ENCODE results near the gene BACH2. TPM values are rescaled to one million over a fixed set of nuclear protein-coding genes. Genes with fewer than 3 reads are reported as not detected.
A peak's percentile ranks its signal among the peaks of the same experiment; 100 is the strongest.

The BACH2 gene
- total and polyA plus RNA-seq, 7 donors, result under 0.01 to 5.6 (median 1.4) TPM

- Histone ChIP-seq H3K9me3 (no peaks in the 10 kb centered on the region), H3K27me3 (no peaks in the 10 kb centered on the region), H3K27ac (no peak overlapping the region), H3K4me3 (no peak overlapping the region), H3K36me3 (peaks cover 0 to 6% (median 0%) of the 10 kb centered on the region in 4 donors), H3K4me1 (no peaks in the 10 kb centered on the region)
- DNase-seq, result no peak
- TF ChIP-seq EP300 (IDR thresholded peaks at IDR 0.05), result no peak
- no peak for TF ChIP-seq POLR2AphosphoS5 (IDR thresholded peaks at IDR 0.05)
- no peak for TF ChIP-seq CTCF (IDR thresholded peaks at IDR 0.05)
- no peak for TF ChIP-seq POLR2A (IDR thresholded peaks at IDR 0.05)
- WGBS, 2 donors, result 96% methylated on average over 17 of the region's 17 CpGs
- intact Hi-C loops (cut with DNase I), result no loop called here
These were observed 346.2 kb downstream of the BACH2 start for GRCh38 chr6:89950446-89950845.

- TF ChIP-seq POLR2AphosphoS5 (IDR thresholded peaks at IDR 0.05), result no peak
- TF ChIP-seq CTCF (IDR thresholded peaks at IDR 0.05), result no peak
- TF ChIP-seq EP300 (IDR thresholded peaks at IDR 0.05), result no peak
- TF ChIP-seq POLR2A (IDR thresholded peaks at IDR 0.05), result no peak
- Histone ChIP-seq H3K27me3 (no peaks in the 10 kb centered on the region), H3K9me3 (no peaks in the 10 kb centered on the region), H3K27ac (no peak overlapping the region), H3K4me1 (no peaks in the 10 kb centered on the region), H3K36me3 (peaks cover 0 to 6% (median 0%) of the 10 kb centered on the region in 4 donors), H3K4me3 (no peak overlapping the region)
- DNase-seq, result no peak
- intact Hi-C loops (cut with DNase I), result loop anchor here (10.0 kb wide), 1 partner anchor 346 kb away; the partner anchor contains the start of gene BACH2
- WGBS, 2 donors, result 86 to 94% methylated on average over 5 of the region's 5 CpGs
These were observed 347.8 kb downstream of the BACH2 start for GRCh38 chr6:89948876-89949275.

GRCh38 chr6:89944826-89945407 lies 351.7 kb downstream of the BACH2 start:
- intact Hi-C loops (cut with DNase I), result loop anchor here (10.0 kb wide), 1 partner anchor 350 kb away; the partner anchor contains the start of gene BACH2
- no peaks in the 10 kb centered on the region for H3K9me3 ChIP-seq
- H3K36me3 ChIP-seq, result no peaks in the 10 kb centered on the region
- no peak for DNase-seq
- TF ChIP-seq CTCF (IDR thresholded peaks at IDR 0.05), result peak in 1 of 4 experiments; percentile 8
- no peak for TF ChIP-seq POLR2A (IDR thresholded peaks at IDR 0.05)
- TF ChIP-seq EP300 (IDR thresholded peaks at IDR 0.05), result no peak
- TF ChIP-seq POLR2AphosphoS5 (IDR thresholded peaks at IDR 0.05), result no peak
- H3K27ac ChIP-seq, result no peak overlapping the region
- peaks cover 0 to 9% (median 2%) of the 10 kb centered on the region in 4 donors for H3K4me1 ChIP-seq
- no peaks in the 10 kb centered on the region for H3K27me3 ChIP-seq
- H3K4me3 ChIP-seq, result no peak overlapping the region
- WGBS, 2 donors, result 82 to 90% methylated on average over 1 of the region's 1 CpG

- TF ChIP-seq CTCF (IDR thresholded peaks at IDR 0.05), result no peak
- no peak for TF ChIP-seq EP300 (IDR thresholded peaks at IDR 0.05)
- no peak for TF ChIP-seq POLR2A (IDR thresholded peaks at IDR 0.05)
- TF ChIP-seq POLR2AphosphoS5 (IDR thresholded peaks at IDR 0.05), result no peak
- Histone ChIP-seq H3K9me3 (no peaks in the 10 kb centered on the region), H3K4me1 (peaks cover 0 to 9% (median 2%) of the 10 kb centered on the region in 4 donors), H3K4me3 (no peak overlapping the region), H3K27ac (no peak overlapping the region), H3K36me3 (no peaks in the 10 kb centered on the region), H3K27me3 (no peaks in the 10 kb centered on the region)
- intact Hi-C loops (cut with DNase I), result loop anchor here (10.0 kb wide), 1 partner anchor 351 kb away; the partner anchor contains the start of gene BACH2
- WGBS, 2 donors, result 91 to 94% methylated on average over 4 of the region's 4 CpGs
- DNase-seq, result no peak
These were observed 352.4 kb downstream of the BACH2 start for GRCh38 chr6:89944181-89944755.
